Ovary (tissue), 9 donors: ENCODE results near the gene INPPL1. TPM values are rescaled to one million over a fixed set of nuclear protein-coding genes. Genes with fewer than 3 reads are reported as not detected.
A peak's percentile ranks its signal among the peaks of the same experiment; 100 is the strongest.

Experiments used
- DNase-seq, 5 donors: peaks; one replicate each; pipeline ENCODE4 v3.0.0-alpha.2; 2019 to 2020
- H3K27ac ChIP-seq, 2 donors: fragments of 200-600 bp; one replicate each; pipeline versions ENCODE4 v1.5.1 to v1.8.0; 2019 to 2022
- H3K27me3 ChIP-seq: fragments of 200-600 bp; one replicate; pipeline ENCODE4 v1.8.0; 2022
- H3K36me3 ChIP-seq: fragments of 200-600 bp; sonication (generic); one replicate; pipeline ENCODE4 v1.5.1; 2019
- H3K4me1 ChIP-seq: one replicate; pipeline ENCODE4 v1.8.1; 2013; ENCODE audit warnings: mild to moderate bottlenecking, moderate library complexity; ENCODE audit not compliant: insufficient read depth
- H3K4me3 ChIP-seq: fragments of 200-600 bp; sonication (generic); one replicate; pipeline ENCODE4 v1.5.1; 2017
- H3K9me3 ChIP-seq, 2 donors: fragments of 200-600 bp in 1 of 2; sonication (generic) in 1 of 2; one replicate each; pipeline versions ENCODE4 v1.5.1 to v1.8.1; 2013 to 2019; ENCODE audit warnings: mild to moderate bottlenecking in 1 of 2, moderate library complexity in 1 of 2
- CTCF ChIP-seq, 3 donors: fragments of 450-650 bp in 2 of 3; fragments of 200-600 bp in 1 of 3; IDR thresholded peaks; one replicate each; pipeline versions ENCODE4 v1.5.1 to v1.8.0; 2016 to 2022; ENCODE audit warnings: antibody characterized with exemption in 3 of 3, mild to moderate bottlenecking in 1 of 3
- EP300 ChIP-seq: sonication (generic); formaldehyde crosslinking; IDR thresholded peaks from one replicate; pipeline ENCODE4 v1.6.1; 2017; ENCODE audit warnings: antibody characterized with exemption
- POLR2A ChIP-seq: fragments of 450-650 bp; IDR thresholded peaks from one replicate; pipeline ENCODE4 v1.6.1; 2017; ENCODE audit warnings: antibody characterized with exemption, mild to moderate bottlenecking, moderate library complexity
- WGBS, 3 donors: extraction: QIAGEN DNeasy Blood & Tissue Kit in 1 of 3; methylation state at CpG; one replicate each; pipeline versions ENCODE4 v1.1.5 to v1.1.7; 2013 to 2017; 5-methylcytosine and 5-hydroxymethylcytosine counted together
- intact Hi-C, 4 donors: fragments of 100-400 bp; cut with DNase I; formaldehyde crosslinking; loops; one replicate each; pipeline versions ENCODE4 v1.11.0 to v1.15.1; 2022 to 2023
- polyA plus RNA-seq, 2 donors: library from polyadenylated mRNA; stranded (reverse); fragments of 200-250 nt in 1 of 2; fragments of 350-450 nt in 1 of 2; fragmentation: Illumina TruSeq in 1 of 2; extraction: RNeasy Lipid Tissue Mini Kit (QIAGEN cat#74804) in 1 of 2; gene quantifications; one replicate each; pipeline ENCODE4 v1.2.3, GENCODE V29; 2013 to 2014
- total RNA-seq, 7 donors: library from RNA; depleted of rRNA in 2 of 7; stranded (reverse); fragments of >200 nt in 2 of 7; fragmentation: NEBNext Ultra II Directional in 3 of 7; extraction: Animal tissue kit (Norgen Biotek cat#: 25700) in 3 of 7; gene quantifications; one replicate each; pipeline versions ENCODE4 v1.1.0 to v1.2.4, GENCODE V29; 2016 to 2023
- donor health status: DM: no; HTN: no; CAD: no; lungs with moderate emphysema.
- donor health status: DM: no; HTN: no; CAD: no.
- donor health status: Bipolar disorder and iron deficiency.
- donor health status: DM: yes; HTN: yes; CAD: no.
- donor health status: DM: no; HTN: no; CAD: no.
- donor health status: DM: yes; HTN: yes; CAD: no.

Gene INPPL1
- total and polyA plus RNA-seq, 9 donors, result 48.4 to 208 (median 132) TPM

- intact Hi-C loops, result no loop called here
- TF ChIP-seq EP300, result no peak
- TF ChIP-seq POLR2A, result no peak
- no peak for TF ChIP-seq CTCF (IDR thresholded peaks at IDR 0.05)
- no peaks in the 10 kb centered on the region for H3K36me3 ChIP-seq
Measured at GRCh38 chr11:72235351-72236057, 10.9 kb downstream of the INPPL1 start.

GRCh38 chr11:72236083-72236697, 11.6 kb downstream of the INPPL1 start:
- DNase-seq, result no peak
- no peaks in the 10 kb centered on the region for H3K36me3 ChIP-seq
- no peak overlapping the region for H3K4me3 ChIP-seq
- H3K9me3 ChIP-seq, result no peaks in the 10 kb centered on the region
- no peaks in the 10 kb centered on the region for H3K27me3 ChIP-seq
- no peak for TF ChIP-seq POLR2A
- TF ChIP-seq EP300, result no peak
- TF ChIP-seq CTCF (IDR thresholded peaks at IDR 0.05), result no peak
- intact Hi-C loops, result no loop called here
- 61 to 66% (median 64%) methylated on average over 4 of the region's 4 CpGs for WGBS, 3 donors
- H3K4me1 ChIP-seq, result peaks cover 11% of the 10 kb centered on the region
- no peak overlapping the region for H3K27ac ChIP-seq

More at GRCh38 chr11:72235351-72236057, 10.9 kb downstream of the INPPL1 start:
- Histone ChIP-seq H3K4me1 (peaks cover 7% of the 10 kb centered on the region), H3K27ac (no peak overlapping the region), H3K27me3 (no peaks in the 10 kb centered on the region), H3K9me3 (no peaks in the 10 kb centered on the region), H3K4me3 (no peak overlapping the region)
- WGBS, 3 donors, result 77 to 89% (median 81%) methylated on average over 15 to 17 of the region's 17 CpGs
- DNase-seq, result no peak

GRCh38 chr11:72236774-72237111, 12.2 kb downstream of the INPPL1 start:
- Histone ChIP-seq H3K27me3 (no peaks in the 10 kb centered on the region), H3K27ac (no peak overlapping the region), H3K4me3 (no peak overlapping the region), H3K4me1 (peaks cover 11% of the 10 kb centered on the region), H3K9me3 (no peaks in the 10 kb centered on the region), H3K36me3 (no peaks in the 10 kb centered on the region)
- TF ChIP-seq POLR2A (no peak), EP300 (no peak), CTCF (IDR thresholded peaks at IDR 0.05) (no peak)
- no peak for DNase-seq
- WGBS, 3 donors, result 68 to 79% (median 75%) methylated on average over 2 of the region's 2 CpGs
- intact Hi-C loops, result no loop called here

- TF ChIP-seq POLR2A (no peak), CTCF (IDR thresholded peaks at IDR 0.05) (no peak), EP300 (no peak)
- Histone ChIP-seq H3K4me1 (peaks cover 11% of the 10 kb centered on the region), H3K27me3 (no peaks in the 10 kb centered on the region), H3K9me3 (no peaks in the 10 kb centered on the region), H3K4me3 (no peak overlapping the region), H3K27ac (no peak overlapping the region), H3K36me3 (no peaks in the 10 kb centered on the region)
- peak in 2 of 5 donors; percentile 25 to 27 for DNase-seq
- WGBS, 3 donors, result 66 to 74% (median 67%) methylated on average over 13 to 22 of the region's 22 CpGs
- intact Hi-C loops, result no loop called here
Measured at GRCh38 chr11:72237112-72237931, 12.8 kb downstream of the INPPL1 start.
